Fibroblast of the aortic adventitia (primary cell): Measurements from ENCODE around the gene ADAP2. TPM values are rescaled to one million over a fixed set of nuclear protein-coding genes. Genes with fewer than 3 reads are reported as not detected.
"Not testable (repeated sequence)": the region's sequence is repeated elsewhere in the genome, so short reads cannot be mapped to it uniquely, and the experiment has no call there.

Experiments
- DNase-seq: peaks from one replicate; pipeline ENCODE4 v3.0.0-alpha.2; 2010; ENCODE audit warnings: low read depth
- H3K4me3 ChIP-seq: 2 replicates; pipeline ENCODE4 v1.5.1; 2011; ENCODE audit warnings: low read depth, mild to moderate bottlenecking, control low read depth, low read length, moderate library complexity
- CTCF ChIP-seq: IDR thresholded peaks from 2 replicates; pipeline ENCODE4 v1.5.1; 2011; ENCODE audit warnings: mild to moderate bottlenecking, low read length, control low read depth, inconsistent platforms; ENCODE audit not compliant: insufficient read depth
- total RNA-seq: library from RNA; depleted of rRNA; stranded (reverse); fragments of >200 nt; gene quantifications from 2 replicates; pipeline ENCODE4 v1.2.3, GENCODE V29; 2012; ENCODE audit warnings: low replicate concordance

The ADAP2 gene
- total RNA-seq, 1 donor: 0.27 TPM

- no peak for TF ChIP-seq CTCF
- DNase-seq: no peak
- H3K4me3 ChIP-seq: no peak overlapping the region
Measured at GRCh38 chr17:30930495-30930894, 8.8 kb downstream of the ADAP2 start.

GRCh38 chr17:30931582-30931981, 9.8 kb downstream of the ADAP2 start:
- DNase-seq, H3K4me3 ChIP-seq: not testable (repeated sequence)

GRCh38 chr17:30933966-30934365, 12.2 kb downstream of the ADAP2 start:
- no peak for TF ChIP-seq CTCF
- DNase-seq: no peak
- no peak overlapping the region for H3K4me3 ChIP-seq

- no peak overlapping the region for H3K4me3 ChIP-seq
- DNase-seq: no peak
- no peak for TF ChIP-seq CTCF
Measured at GRCh38 chr17:30939051-30939689, 17.4 kb downstream of the ADAP2 start.

- peak; percentile 5 for TF ChIP-seq CTCF
- DNase-seq: no peak
- no peak overlapping the region for H3K4me3 ChIP-seq
Measured at GRCh38 chr17:30942308-30943079, 20.7 kb downstream of the ADAP2 start.

GRCh38 chr17:30947796-30948195, 26.1 kb downstream of the ADAP2 start:
- no peak for TF ChIP-seq CTCF
- no peak overlapping the region for H3K4me3 ChIP-seq
- DNase-seq: peak; percentile 39

GRCh38 chr17:30950189-30950588, 28.4 kb downstream of the ADAP2 start:
- DNase-seq: no peak
- no peak for TF ChIP-seq CTCF
- H3K4me3 ChIP-seq: no peak overlapping the region
